ENCODE data around the gene SLC41A1. TPM values are rescaled to one million over a fixed set of nuclear protein-coding genes. Genes with fewer than 3 reads are reported as not detected.

The SLC41A1 gene
- total and polyA plus RNA-seq, 7 donors = 19.8 to 87.7 (median 54.1) TPM

GRCh38 chr1:205800427-205800826 is 12.6 kb downstream of the SLC41A1 start:
- DNase-seq = no peak
- intact Hi-C loops (cut with DNase I) = no loop called here
- H3K9me3 ChIP-seq = no peaks in the 10 kb centered on the region
- no peak for TF ChIP-seq CTCF (IDR thresholded peaks at IDR 0.05)
- H3K4me3 ChIP-seq = no peak overlapping the region
- H3K4me1 ChIP-seq = peaks cover 9% of the 10 kb centered on the region
- no peaks in the 10 kb centered on the region for H3K27me3 ChIP-seq (ENCODE audit: insufficient read depth in 3 of 3, low read length in 2 of 3)
- no peak overlapping the region for H3K27ac ChIP-seq
- no peak for ATAC-seq
- H3K36me3 ChIP-seq (ENCODE audit: insufficient read depth in 1 of 2, low read depth in 1 of 2) = peaks cover 11 to 63% of the 10 kb centered on the region in 2 donors
- WGBS, 3 donors = 69 to 76% (median 74%) methylated on average over 6 to 7 of the region's 7 CpGs

GRCh38 chr1:205798577-205798976 is 14.4 kb downstream of the SLC41A1 start:
- no peaks in the 10 kb centered on the region for H3K27me3 ChIP-seq (ENCODE audit: insufficient read depth in 3 of 3, low read length in 2 of 3)
- no peak overlapping the region for H3K27ac ChIP-seq
- H3K4me3 ChIP-seq = no peak overlapping the region
- no peaks in the 10 kb centered on the region for H3K9me3 ChIP-seq
- ATAC-seq (no peak), DNase-seq (no peak)
- intact Hi-C loops (cut with DNase I) = loop anchor here in 1 of 2 donors (5.0 kb wide), 1 partner anchor 309 kb away; no protein-coding TSS in a partner anchor
- peaks cover 11 to 73% of the 10 kb centered on the region in 2 donors for H3K36me3 ChIP-seq (ENCODE audit: insufficient read depth in 1 of 2, low read depth in 1 of 2)
- 72 to 80% (median 75%) methylated on average over 5 of the region's 5 CpGs for WGBS, 3 donors
- H3K4me1 ChIP-seq = no peaks in the 10 kb centered on the region
- no peak for TF ChIP-seq CTCF (IDR thresholded peaks at IDR 0.05)

GRCh38 chr1:205797168-205797567 is 15.8 kb downstream of the SLC41A1 start:
- ATAC-seq = no peak
- WGBS, 3 donors = 94 to 98% (median 96%) methylated on average over 2 of the region's 2 CpGs
- intact Hi-C loops (cut with DNase I) = loop anchor here in 1 of 2 donors (5.0 kb wide), 1 partner anchor 310 kb away; no protein-coding TSS in a partner anchor

GRCh38 chr1:205794011-205794730 is 18.8 kb downstream of the SLC41A1 start:
- H3K4me1 ChIP-seq = peaks cover 12% of the 10 kb centered on the region
- no peak for ATAC-seq
- no peak overlapping the region for H3K4me3 ChIP-seq
- H3K36me3 ChIP-seq (ENCODE audit: insufficient read depth in 1 of 2, low read depth in 1 of 2) = peaks cover 14 to 97% of the 10 kb centered on the region in 2 donors
- TF ChIP-seq CTCF (IDR thresholded peaks at IDR 0.05) = no peak
- no peaks in the 10 kb centered on the region for H3K27me3 ChIP-seq (ENCODE audit: insufficient read depth in 3 of 3, low read length in 2 of 3)
- no peaks in the 10 kb centered on the region for H3K9me3 ChIP-seq
- 62 to 74% (median 72%) methylated on average over 5 of the region's 5 CpGs for WGBS, 3 donors
- intact Hi-C loops (cut with DNase I) = loop anchor here (5.0 kb wide), 2 partner anchors 123 to 313 kb away; no protein-coding TSS in a partner anchor
- no peak for DNase-seq
- no peak overlapping the region for H3K27ac ChIP-seq

More at GRCh38 chr1:205797168-205797567, 15.8 kb downstream of the SLC41A1 start:
- Histone ChIP-seq H3K4me1 (peaks cover 6% of the 10 kb centered on the region), H3K36me3 (ENCODE audit: insufficient read depth in 1 of 2, low read depth in 1 of 2) (peaks cover 11 to 87% of the 10 kb centered on the region in 2 donors), H3K4me3 (no peak overlapping the region), H3K27me3 (ENCODE audit: insufficient read depth in 3 of 3, low read length in 2 of 3) (no peaks in the 10 kb centered on the region), H3K9me3 (no peaks in the 10 kb centered on the region), H3K27ac (no peak overlapping the region)
- no peak for TF ChIP-seq CTCF (IDR thresholded peaks at IDR 0.05)
- DNase-seq = no peak
